ENCODE results near the gene DENND11. TPM values are rescaled to one million over a fixed set of nuclear protein-coding genes. Genes with fewer than 3 reads are reported as not detected.

The DENND11 gene
- total RNA-seq, 1 donor from 2014 or later, result 41.4 TPM

DNA sequence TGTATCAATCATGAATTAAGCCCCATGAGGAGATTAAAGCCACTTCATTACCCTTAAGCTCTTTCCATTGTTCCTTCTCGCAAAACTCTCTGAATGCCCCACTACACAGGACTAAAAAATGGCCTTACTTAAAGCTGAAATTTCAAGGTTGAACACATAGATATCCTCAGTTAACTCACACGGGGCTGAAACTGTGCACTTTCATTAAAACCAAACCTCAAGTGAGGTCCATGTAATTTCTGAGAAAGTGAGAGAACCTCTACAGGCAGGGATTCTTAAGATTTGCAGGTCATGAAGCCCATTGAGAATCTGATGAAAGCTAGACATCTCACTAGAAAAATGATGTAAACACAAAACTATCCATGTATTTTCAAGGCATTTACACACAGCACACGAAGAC is 15.9 kb downstream of the DENND11 start:
- DNase-seq (ENCODE audit: extremely low read depth, low read depth, low spot score), result no peak

DNA sequence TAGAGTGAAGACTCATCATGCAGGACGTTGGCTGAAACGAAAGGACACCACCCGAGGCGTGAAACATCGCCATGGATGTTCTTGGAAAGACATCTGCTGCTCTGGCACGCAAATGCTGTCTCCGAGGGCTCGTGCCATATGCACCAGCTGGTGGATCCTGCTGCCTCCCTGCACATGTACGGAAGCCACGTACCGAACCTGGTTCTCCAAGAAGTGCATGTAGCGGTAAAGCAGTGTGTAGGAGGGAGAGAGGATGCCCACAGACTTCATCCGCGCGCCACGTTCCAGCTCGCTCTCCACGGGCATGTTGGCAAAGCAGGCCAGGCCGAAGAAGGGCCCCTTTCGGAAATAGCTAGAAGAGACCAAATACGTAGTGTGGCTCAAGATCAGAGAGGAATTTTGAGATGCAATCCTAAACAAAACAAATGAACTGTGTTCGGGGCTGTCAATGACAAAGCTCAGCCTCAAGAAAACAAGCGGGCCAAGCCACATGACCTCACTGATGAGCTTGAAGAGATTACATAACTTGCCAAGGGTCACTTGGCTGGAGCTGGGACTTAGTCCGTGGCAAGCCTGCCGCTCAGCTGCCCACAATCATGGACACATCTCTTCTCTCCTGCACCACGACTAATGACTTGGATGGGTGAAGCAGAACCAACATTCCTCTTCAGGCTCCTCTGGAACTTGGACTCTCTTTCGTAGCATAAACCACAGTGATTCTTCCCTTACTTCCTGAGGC is 16.5 kb downstream of the DENND11 start:
- DNase-seq (ENCODE audit: extremely low read depth, low read depth, low spot score), result no peak

DNA sequence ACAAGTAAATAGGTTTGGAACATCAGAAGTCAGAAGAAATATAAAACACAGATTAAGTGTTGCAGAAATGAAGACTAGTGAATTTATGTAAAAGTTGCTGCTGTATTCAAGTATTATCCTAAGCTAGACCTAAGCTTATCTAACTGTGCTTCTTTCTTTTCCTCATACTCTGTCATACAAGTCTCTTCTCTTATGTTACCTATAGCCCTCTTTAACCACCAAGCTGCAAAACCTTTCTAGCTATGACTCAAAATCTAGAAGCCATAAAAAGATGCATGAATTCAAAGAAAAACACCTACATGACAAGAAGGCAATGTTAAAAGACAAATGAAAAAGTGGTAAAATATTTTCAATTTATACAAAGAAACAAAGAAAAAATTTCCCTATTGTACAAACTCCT is 23.0 kb downstream of the DENND11 start:
- no peak for DNase-seq (ENCODE audit: extremely low read depth, low read depth, low spot score)

DNA sequence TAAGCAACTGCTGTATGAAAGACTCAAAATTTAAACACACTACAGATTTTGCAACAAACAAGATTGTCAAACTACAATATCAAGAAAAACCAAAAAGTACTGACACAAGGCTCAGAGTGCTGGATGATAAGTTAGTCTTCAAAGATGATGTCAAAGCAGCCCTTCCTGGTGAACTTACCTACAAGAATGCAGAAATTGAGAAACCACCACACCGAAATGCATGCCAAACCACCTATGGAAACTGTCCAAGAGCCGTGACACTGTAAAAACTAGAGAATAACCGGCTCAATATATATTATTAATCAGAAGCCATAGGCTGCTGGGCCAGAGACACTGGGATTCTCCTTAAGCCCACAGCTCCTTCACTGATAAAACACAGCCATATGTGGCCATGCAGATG is 25.3 kb downstream of the DENND11 start:
- DNase-seq (ENCODE audit: extremely low read depth, low read depth, low spot score), result no peak

DNA sequence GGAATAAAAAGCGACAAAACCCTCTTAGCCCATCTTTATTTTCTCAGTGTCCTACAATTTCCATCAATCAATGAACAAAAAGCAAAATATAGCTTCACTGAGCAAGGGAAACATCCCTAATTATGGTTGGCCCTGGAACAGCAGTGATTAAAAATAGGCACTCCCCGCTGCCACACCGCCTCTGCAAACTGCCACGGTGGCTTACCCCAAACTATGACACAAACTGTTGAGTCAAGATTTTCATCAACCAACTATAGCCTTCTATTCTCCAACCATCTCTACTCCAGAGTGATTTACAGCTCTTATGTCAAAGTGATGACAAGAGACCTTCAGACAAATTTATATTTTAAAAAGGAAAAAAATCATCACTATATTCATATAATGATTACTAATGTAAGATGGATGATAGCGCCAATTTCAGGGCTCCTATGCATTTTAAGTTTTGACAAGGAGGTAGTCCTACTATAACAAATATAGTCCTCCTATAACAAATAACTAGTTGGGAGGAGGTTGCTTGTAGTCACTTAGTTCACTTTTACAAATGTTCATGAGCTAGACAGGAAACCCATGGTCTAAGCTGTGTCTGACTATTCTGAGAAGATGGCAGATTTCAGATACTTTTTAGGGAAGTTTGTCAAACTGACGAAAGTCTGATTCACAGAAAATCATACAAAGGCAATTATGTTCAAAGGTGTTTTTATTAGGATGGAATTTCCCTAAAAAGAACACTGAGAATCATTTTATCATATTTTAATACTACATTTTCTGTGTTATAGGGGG is 26.3 kb downstream of the DENND11 start:
- no peak for DNase-seq (ENCODE audit: extremely low read depth, low read depth, low spot score)

DNA sequence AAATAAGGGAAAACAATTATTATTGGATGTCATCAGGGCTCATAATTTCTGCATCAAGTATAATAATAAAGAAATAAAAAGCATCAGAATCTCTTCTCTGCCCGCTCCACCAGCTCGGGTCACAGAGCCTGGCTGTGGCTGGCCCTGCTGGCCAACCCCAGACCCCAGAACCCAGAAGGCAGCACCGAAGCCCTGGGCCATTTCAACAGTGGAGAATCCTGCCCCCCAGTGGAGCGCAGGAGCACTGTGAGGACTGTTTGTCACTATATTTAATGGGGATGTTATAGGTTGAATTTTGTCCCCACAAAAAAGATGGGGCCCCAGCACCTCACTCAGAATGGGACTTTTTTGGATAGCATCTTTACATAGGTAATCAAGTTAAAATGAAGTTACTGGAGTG is 27.3 kb downstream of the DENND11 start:
- DNase-seq (ENCODE audit: extremely low read depth, low read depth, low spot score), result no peak

DNA sequence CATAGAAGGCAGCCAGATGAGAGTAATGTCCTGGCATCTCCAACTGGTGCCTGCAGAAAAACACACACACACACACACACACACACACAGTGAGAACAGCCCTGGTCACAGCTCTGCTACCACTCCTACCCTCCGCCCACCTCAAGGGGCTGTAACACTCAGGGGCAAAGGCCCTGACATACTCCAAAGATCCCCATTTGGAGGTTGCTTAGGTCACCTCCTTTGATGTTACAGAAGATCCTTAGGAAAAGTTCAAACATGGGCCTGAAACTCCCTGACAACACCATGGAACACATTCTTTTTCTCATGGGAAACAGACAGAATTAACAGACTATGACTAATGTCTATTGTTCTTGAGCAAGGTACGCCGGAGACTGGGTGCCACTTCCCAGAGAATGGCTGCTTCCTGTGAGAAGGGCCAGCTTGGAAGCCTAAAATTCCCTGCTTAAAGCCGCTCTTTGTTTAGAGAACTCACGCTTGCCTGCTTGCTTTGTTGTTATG is 27.7 kb downstream of the DENND11 start:
- peak; percentile 95 for DNase-seq (ENCODE audit: extremely low read depth, low read depth, low spot score)

DNA sequence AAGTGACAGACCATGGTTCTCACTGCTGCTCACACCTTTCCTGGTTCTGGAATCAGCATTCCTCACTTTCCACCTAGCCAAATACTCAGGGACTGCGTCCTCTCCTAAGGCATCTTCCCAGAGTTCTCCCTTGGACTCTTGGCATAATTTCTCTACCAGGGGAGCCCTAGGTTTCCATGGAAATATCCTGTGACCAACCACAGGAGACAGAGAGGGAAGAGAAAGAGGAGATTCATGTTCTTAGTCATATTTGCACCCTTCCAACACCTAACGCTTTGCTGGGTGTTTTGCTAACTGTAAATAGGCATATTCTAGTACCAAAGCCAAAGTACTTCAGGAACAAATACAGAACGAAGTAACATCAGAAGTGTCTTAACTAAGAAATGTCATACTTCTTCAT is 28.6 kb downstream of the DENND11 start:
- no peak for DNase-seq (ENCODE audit: extremely low read depth, low read depth, low spot score)

DNA sequence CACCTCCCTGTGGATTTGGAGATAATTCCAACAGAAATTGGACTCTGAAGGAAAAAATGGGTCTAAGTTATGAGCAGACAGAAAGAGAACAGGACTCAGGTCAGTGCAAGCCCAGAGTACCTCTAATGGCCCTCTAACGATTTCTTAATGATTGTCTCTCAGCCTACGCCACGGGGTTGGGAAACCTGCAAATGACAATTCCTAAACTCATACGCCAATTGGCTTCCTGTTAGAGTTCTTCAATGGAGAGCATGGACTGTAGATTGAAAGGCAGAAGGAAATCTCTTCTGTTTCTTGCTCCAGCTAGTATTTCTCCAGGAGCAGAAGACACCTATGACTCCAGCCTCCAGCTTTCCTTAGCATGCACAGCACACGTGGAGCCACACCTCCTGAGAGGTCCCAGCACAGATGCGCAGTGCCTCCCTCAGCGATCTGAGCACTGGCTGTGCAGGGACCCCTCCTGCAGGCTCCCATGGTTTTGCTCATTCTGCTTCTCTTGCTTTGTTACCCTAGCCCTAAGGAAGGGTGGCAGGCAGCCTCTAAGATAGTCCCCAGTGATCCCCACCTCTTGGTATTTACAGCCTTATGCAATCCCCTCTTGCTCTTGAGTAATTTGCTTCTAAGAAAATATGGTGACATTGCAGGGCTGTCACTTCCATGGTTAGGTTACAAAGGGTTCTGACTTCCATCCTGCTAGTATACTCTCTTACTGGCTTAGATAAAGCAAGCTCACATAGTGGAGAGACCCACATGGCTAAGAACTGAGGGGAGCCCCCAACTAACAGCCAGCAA is 30.1 kb downstream of the DENND11 start:
- no peak for DNase-seq (ENCODE audit: extremely low read depth, low read depth, low spot score)

DNA sequence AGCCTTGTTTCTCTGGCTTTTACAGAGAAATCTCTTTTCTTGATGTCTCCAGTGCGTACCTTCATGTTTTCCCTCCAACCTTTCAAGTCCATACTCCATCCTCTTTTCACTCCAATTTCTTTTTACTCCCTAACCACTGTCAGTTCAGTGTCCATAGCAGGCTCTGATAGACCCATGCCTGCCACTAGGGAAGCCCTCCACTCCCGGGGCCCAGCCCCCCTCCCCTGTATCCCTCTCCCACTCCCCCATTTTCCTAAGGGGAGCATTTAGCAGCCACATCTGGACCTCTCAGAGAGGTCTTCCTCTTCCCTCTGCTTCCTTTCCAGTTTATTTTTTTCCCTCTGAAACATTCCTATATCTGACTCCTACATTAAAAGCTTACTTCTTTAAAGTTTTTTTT is 33.1 kb downstream of the DENND11 start:
- DNase-seq (ENCODE audit: extremely low read depth, low read depth, low spot score), result no peak

DNA sequence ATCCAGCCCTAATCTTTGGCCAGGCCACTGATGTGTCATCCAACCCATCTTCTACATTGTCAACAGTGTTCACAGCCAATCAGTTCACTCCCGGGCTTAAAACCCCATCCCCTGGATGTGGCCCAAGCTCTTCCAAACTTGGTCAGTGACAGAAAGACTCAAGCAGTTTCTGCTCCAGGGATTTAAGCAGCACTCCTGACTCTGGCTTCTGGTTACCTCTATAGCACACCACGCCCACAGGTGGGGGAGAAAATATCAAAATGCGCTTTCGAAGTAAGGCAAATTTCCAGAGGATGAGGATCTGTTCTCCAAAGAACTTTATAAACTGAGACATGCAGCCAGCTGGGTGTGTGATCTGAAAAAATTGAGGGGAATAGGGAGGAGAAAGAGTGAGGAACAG is 35.9 kb downstream of the DENND11 start:
- DNase-seq (ENCODE audit: extremely low read depth, low read depth, low spot score), result no peak

DNA sequence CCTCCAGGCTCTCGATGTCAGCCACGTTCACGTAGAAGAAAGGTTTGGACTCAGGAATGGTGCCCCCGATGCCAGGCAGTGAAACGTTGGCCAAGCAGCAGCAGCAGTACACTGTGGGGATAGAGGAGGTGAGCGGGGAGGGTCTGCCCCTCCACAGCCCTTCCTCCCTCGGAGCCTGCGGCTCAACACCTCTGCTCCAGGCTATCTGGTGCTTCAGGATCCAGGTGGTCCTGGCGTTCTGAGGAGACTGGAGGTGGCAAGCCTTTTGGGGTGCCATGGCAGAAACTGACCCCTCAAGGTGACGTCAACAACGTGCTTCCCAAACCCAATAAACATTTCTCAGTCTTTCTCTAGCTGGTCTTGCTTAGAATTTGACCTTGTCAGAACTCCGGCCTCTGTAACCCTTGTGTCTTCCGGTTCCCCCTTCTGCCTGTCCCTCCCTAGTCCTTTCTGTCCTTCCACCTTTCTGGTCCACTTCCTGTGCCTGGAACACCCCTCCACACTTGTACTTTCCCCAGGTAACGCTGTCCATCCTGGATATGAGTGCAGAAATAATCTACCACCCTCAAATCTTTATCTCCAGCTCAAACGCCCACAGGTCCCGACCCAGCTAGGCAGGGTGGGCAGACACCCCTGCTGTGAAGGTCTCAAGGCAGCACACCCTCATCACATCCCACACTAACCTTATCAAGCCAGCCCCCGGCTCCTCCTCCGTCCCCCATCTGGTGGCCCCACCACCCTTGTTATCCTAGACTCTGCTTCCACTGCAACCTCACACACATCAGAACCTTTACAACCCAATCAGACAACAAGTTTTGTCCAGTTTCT is 36.5 kb downstream of the DENND11 start:
- no peak for DNase-seq (ENCODE audit: extremely low read depth, low read depth, low spot score)

DNA sequence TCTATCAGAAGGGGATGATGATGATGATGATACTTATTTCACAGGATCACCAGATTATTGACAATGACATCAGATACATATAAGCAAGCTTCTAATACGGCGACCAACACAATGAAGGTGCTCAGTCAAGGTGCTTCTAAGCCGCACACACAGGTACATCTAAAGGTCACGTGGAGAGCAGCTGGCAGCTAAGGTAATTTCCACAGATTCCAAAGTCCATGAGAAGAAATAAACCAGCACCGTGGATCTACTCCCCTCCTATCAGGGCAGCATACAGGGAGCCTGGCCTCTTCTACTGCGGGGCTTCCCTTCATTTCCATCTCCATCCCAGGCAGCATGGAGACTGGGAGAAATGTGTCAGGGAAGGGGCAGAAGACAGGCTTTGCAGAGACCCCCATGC is 37.5 kb downstream of the DENND11 start:
- no peak for DNase-seq (ENCODE audit: extremely low read depth, low read depth, low spot score)

DNA sequence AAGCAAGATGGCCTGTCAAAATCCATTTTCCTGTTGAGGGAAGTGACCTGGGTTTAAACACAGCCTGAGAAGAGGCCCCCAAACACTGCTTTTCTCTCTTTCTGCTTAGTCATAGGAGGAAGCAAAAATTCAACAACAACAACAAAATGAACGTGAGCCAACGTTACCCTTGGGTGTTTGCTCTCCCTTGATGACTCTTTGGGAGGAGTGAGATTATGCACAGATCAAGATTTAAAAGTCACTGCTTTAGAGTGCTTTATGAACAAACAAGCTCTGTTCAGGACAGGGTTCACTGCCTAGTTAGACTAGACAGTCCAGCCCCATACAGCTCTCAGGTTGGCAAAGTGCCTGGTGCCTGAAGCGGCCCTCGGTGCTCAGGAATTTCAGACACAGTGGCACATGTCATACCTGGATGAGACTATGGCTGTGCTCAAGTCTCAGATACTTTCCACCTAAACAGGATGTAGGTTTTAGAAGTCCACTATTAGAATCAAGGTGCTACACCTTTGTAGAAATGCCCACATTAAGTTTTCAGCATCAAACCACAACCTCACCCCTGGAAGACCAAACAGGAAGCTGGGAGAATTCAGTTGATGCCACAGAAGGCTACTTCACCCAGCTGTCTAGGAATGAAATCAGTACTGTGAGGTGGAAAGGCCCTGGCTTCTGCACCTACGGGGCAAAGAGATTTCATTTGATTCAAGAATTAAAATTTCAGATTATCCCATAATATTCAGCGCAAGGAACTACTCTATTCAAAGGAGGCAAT is 38.7 kb downstream of the DENND11 start:
- no peak for DNase-seq (ENCODE audit: extremely low read depth, low read depth, low spot score)

DNA sequence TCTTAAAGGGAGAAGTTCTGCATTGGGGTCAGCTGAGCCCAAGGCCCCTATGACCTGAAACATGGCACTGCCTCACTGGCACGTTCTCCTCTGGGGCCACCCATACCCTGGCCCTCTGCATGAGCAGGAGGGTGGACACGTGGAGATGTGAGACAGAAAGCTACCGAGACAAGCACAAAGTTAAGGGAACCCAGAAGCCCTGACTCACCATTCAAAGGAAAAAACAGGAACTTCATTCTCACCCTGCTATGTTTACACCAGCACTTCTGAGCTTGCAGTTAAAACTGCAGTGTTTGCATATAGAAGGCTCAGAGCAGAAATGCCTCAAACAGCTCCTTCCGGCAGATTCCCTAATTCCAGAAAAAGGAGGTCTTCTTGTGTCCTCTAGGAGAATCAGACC is 41.7 kb downstream of the DENND11 start:
- no peak for DNase-seq (ENCODE audit: extremely low read depth, low read depth, low spot score)

DNA sequence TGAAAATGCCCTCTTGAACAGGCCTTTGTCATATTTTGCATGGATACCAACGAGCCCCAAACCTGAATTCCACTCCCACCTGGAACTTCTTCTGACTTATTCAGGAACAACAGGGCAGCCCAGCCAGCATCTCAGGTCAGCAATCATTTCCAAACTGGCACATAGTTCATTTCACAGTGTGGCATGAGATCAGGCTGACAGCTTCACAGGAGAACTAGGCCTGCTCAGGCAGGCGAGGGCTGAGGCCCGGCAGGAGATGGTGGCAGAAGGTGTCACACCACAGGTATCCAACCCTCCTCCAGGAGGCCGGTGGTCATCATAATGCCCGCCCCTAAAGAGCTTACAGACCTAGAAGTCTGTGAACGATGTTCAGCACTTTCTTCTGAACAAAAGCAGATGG is 42.5 kb downstream of the DENND11 start:
- DNase-seq (ENCODE audit: extremely low read depth, low read depth, low spot score), result no peak

DNA sequence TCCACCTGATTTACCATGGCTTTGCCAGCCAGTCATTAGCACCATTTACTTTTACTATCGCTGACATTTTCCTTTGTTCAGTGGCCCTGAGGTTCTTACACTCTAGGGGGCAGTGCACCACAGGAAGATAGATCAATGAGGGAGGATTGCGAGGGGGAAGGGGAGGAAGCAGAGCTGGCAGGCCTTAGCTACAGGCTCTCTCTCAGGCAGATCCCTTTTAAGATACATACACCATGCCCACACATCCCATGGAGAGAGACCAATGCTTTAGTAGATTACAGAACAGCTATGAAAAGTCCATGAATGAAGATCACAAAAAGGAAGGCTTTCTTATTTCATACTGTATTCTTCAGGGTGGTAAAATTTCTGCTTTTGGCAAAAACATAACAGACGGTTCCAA is 47.4 kb downstream of the DENND11 start:
- no peak for DNase-seq (ENCODE audit: extremely low read depth, low read depth, low spot score)

DNA sequence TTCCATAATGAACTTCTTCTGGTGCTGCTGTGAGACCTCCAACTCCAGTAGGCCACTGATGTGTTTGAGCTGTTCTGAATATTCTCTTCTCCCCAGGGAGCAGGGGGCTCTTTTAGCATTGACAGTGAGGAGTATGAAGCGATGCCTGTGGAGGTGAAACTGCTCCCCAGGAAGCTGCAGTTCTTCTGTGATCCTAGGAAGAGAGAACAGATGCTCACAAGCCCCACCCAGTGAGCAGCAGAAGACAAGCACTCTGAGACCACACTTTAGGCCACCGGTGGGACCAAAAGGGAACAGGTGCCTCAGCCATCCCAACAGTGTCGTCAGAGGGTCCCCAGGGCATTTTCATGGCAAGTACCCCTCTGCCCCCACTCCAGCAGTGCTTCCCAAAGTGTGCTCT is 49.3 kb downstream of the DENND11 start:
- no peak for DNase-seq (ENCODE audit: extremely low read depth, low read depth, low spot score)
